Measurements from ENCODE around the gene ATP2A1.

DNA sequence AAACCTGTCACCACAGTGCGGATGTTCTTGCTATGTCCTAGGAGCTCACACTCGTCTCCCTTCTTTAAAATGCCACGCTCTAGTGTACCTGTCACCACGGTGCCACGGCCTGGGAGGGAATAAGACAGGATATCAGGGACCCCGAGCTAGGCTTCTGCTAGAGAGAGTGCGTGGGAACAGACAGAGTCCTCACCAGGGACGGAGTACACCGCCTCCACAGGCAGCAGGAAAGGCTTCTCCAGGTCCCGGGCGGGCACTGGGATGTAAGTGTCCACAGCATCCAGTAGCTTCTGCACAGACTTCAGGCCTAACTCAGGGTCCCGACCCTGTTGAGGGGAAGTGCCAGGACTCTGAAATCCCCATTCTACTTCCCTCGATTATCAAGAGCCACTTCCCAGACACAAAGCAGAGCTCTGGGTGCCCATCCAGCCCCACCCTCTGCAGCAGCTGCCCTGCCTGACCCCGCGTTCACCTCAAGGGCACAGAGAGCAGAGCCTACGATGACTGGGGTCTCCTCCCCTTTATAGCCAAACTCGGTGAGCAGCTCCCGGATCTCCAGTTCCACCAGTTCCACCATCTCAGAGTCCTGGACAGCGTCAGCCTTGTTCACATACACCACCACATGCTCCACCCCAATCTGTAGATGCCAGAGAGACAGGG lies 33.9 kb upstream of the ATP2A1 start:
- no peak for TF ChIP-seq CTCF (IDR thresholded peaks at IDR 0.05)
- TF ChIP-seq POLR2A (IDR thresholded peaks at IDR 0.05), result no peak

Data from esophagus squamous epithelium (tissue), 4 donors.